ENCODE measurements around the gene ZNF488.

Gene ZNF488

DNA sequence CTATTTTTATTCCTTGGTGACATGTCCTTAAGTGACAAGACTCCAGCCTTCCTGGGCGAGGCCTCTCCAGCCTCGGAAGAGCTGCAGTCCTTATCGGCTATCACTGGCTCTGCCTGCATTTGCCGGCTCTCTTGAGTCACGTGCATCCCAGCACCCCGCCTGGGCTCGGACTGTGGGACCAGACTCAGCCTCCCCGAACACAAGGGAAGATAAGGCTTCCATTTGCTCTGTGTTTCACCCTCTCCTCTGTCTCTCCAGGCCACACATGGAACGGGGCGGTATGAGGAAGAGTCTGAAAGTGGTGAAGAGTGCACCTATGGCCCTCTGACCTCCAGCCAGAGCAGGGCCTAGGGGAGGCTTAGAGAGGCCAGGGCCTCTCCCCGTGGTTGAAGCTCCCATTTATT, 57.2 kb downstream of the ZNF488 start:
- peak; percentile 34 for DNase-seq

DNA sequence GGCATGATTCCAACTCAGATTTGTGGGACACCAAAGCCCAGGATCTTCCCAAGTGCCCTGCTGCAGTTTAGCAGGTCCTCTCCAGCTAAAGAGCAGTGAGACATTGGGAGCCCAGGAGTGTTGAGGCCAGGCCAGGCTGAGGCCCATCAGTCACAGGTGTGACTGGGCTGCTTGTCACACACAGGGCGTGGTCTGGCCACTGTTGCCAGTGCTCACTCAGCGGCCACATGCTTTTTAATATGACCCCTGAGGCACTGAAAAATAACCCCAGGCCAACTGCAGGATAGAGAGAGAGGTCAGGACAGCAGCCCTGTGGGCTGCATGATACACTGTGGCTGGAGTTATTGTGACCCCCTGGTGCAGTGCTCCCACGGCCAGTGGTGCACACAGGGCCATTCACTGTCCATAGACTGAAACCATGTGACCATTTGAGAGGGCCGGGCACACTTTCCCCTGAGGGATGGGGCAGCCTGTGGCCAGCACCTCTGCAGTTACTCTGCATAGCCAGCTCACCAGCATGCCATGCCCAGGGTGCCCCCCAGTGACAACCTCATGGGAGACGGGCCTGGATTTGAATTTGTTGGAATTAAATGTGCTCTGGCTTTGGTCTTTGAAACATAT, 57.7 kb downstream of the ZNF488 start:
- DNase-seq, result peak; percentile 54

DNA sequence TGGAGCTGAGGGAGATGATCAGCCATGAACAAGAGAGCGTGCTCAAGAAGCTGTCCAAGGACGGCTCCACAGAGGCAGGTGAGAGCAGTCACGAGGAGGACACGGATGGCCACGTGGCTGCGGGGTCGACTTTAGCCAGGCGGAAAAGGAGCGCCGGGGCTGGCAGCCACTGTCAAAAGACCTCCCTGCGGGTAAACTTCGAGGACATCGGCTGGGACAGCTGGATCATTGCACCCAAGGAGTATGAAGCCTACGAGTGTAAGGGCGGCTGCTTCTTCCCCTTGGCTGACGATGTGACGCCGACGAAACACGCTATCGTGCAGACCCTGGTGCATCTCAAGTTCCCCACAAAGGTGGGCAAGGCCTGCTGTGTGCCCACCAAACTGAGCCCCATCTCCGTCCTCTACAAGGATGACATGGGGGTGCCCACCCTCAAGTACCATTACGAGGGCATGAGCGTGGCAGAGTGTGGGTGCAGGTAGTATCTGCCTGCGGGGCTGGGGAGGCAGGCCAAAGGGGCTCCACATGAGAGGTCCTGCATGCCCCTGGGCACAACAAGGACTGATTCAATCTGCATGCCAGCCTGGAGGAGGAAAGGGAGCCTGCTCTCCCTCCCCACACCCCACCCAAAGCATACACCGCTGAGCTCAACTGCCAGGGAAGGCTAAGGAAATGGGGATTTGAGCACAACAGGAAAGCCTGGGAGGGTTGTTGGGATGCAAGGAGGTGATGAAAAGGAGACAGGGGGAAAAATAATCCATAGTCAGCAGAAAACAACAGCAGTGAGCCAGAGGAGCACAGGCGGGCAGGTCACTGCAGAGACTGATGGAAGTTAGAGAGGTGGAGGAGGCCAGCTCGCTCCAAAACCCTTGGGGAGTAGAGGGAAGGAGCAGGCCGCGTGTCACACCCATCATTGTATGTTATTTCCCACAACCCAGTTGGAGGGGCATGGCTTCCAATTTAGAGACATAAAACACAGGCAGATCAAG, 58.5 kb downstream of the ZNF488 start:
- peak; percentile 17 for DNase-seq

DNA sequence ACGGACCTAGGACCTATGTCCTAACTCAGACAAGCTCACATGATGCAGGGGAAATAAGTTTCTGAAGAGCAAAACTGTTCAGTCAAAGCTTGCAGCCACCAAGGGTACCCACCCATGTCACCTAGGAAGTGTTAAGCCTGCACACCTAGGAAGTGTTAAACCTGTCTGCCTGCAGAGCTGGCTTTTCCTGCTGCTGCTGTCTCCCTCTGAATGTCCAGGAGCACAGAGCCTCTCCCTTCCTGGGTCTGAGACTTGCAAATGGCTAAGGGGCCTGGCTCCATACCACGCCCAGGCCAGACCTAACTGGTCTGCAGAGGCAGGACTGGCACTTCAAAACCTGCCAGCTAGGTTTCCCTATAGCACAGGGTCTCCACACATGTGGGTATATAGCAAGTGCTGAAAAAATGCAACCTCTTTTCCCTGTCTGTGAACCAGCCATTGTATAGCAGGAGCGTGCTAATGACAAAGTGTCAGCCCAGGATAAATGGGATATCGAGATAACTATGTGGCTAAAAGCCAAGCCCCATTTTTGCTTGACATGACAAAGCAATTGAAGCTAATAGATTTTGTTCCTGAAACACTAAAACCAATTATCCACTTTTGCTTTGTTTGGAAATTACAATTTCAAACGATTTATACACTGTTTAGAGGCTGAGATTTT, 60.3 kb downstream of the ZNF488 start:
- peak; percentile 21 for DNase-seq

DNA sequence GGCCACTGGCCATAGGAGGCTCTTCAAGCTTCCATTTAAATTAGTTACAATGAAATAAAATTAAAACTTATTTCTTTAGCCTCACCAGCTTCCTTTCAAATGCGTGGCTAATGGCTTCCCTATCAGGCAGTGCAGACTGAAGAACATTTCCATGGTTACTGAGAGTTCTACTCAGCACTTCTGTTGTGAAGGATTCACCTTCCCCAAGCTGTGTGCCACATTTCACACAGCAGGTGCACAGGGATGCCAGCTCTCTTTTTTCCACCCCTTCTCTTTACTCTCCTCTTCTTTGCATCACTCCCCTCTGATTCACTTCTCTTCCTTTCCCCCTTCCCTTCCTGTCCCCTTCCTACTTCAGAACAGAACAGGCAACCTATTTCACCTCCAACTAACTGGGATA, 61.0 kb downstream of the ZNF488 start:
- DNase-seq, result no peak

DNA sequence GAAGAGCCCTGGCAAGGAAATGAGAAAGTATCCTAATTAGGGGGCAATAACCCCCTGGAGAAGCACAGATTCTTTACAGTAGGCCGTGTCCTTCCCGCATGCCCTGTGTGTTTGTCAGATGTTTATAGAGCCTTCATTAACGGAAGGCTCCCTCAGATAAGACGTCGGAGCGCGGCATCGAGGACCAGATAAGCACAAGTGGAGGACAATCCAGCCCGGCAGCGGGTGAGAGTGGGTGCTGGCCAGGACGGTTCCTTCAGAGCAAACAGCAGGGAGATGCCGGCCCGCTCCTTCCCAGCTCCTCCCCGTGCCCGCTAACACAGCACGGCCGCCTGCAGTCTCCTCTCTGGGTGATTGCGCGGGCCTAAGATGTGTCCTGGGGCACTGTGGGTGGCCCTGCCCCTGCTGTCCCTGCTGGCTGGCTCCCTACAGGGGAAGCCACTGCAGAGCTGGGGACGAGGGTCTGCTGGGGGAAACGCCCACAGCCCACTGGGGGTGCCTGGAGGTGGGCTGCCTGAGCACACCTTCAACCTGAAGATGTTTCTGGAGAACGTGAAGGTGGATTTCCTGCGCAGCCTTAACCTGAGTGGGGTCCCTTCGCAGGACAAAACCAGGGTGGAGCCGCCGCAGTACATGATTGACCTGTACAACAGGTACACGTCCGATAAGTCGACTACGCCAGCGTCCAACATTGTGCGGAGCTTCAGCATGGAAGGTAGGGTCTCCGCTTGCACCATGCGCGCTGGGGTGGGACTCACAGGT, 61.6 kb downstream of the ZNF488 start, which contains the start of gene GDF2:
GDF2 (plus strand) TSS at position 155 of the 762 bp plus-strand sequence; CDS start at position 370, 215 bp downstream.
- peak; percentile 54 for DNase-seq

DNA sequence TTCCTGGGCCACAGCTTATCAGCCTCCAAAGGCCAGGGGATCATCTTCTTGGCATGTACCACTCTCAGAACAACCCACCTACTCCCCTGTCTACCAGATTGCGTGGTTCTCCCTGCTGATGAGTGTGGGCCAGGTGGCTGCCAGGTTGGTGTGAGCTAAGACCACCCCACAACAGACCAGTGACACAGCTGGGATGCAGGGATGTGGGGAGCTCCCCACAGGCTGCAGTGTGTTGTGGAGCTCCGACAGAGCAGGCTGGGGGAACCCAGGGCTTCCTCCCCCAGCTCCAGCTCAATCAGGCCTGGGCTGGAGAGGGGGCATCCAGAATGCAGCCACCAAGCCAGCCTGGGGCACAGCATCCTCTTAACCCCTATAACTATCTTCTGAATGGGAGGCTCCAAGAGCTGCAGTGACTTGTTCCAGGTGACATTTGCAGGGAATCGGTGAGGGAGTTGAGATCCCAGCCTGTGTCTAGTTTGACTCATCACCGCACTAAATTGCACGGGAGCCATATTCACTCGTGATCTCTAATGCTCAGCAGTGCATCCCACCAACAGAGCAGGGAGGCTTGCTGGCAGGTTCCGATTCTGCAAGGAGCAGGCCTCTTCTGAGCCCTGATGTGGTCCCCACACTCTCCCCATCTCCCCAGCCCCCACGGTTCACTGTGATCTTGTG, 62.4 kb downstream of the ZNF488 start:
- DNase-seq, result peak; percentile 43

DNA sequence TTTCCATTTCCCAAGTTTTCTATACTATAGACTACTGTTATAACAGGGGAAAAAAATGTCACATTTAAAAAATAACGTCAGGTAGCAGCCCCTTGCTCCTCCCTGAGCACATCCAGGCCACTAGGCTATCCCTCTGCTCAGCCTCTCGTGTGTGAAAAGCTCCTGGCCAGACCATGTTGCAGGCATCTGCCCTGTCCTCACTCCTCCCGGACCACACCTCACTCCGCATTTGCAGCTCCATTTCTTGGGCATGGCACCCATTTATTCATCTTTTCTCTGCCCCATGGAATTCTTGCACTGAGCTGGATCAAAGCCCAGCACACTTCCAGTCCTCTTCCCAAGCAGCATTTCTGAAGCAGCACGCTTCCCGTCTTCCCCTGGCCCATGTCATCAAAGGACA, 63.3 kb downstream of the ZNF488 start:
- peak; percentile 13 for DNase-seq

DNA sequence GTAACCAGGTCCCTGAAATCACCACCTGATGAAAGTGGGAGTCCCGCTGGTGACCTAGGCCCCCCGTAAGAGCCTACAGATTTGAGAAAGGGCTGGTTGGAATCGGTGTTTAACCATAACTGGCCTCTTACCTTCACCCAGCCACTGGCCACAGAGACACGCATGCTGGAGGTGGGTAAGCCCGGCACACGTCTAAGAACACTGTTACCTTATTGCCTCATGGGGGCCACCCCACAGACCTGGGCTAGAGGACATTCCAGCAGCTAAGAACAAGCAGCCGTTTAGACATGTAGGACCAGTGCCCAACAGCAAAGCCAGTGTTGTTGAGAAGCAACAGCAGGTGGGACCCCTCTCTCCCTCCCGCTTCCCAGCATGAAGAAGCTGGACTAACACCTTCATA, 64.3 kb downstream of the ZNF488 start:
- peak; percentile 30 for DNase-seq

DNA sequence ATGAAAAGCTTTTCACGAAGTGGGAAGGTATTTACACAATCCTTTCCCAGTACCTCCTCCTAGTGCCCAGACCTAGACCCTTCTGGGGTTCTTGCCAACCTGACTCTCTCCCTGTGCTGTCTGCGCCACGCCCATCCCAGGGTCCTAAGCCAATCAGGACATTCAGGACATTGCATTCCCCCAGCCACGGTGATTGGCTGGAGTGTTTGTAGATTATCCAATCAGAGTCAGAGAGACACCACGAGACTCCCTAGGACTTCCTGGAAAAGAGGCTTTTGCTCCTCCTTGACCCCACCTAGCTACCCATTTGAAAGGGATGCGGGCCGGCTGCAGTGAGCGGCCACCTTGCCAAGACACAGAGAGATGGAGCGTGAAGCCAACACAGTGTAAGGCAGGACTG, 65.4 kb downstream of the ZNF488 start:
- DNase-seq, result peak; percentile 46

DNA sequence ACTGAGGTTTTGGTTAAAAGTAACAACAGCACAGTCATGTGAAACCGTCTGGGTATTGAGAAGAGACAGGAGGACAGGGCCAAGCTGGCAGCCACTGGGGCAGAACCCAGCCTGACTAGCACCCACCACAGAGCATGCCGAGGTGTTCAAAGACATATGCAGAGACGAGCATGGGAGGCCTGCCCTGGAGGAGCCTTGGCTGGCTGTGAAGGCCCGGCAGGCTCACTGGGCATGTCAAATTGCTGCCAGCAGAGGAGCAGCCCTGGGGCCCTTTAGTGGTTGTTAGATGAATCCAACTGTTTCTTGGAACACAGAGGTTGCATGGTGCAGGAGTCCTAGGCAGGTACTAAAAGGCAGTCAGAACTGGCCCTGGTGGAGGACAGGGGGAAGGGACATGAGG, 66.8 kb downstream of the ZNF488 start:
- peak; percentile 39 for DNase-seq

DNA sequence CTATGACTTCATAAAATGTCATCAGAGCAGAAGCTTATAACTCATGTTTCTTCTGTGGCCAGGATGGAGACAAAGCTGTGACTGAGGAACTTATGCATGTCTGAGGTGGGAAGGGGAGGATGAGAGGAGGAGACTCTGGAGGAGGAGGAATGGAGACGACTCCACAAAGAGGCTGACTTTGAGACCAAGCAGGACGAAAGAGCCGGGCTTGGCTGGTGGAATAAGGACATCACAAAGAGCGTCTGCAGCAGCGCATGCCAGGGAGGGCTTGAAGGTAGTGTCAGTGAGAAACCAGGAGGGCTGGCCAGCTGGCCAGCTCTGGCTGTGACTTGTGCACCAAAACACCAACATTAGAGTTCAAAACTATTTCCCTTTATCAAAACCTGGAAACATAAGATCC, 68.0 kb downstream of the ZNF488 start:
- DNase-seq, result no peak
